ENCODE results near the gene CSNK2A1. TPM values are rescaled to one million over a fixed set of nuclear protein-coding genes. Genes with fewer than 3 reads are reported as not detected.
A peak's percentile ranks its signal among the peaks of the same experiment; 100 is the strongest.

CSNK2A1 gene
- total RNA-seq, 6 experiments from 2014 or later: 30.4 to 62.6 (median 37.1) TPM

DNA sequence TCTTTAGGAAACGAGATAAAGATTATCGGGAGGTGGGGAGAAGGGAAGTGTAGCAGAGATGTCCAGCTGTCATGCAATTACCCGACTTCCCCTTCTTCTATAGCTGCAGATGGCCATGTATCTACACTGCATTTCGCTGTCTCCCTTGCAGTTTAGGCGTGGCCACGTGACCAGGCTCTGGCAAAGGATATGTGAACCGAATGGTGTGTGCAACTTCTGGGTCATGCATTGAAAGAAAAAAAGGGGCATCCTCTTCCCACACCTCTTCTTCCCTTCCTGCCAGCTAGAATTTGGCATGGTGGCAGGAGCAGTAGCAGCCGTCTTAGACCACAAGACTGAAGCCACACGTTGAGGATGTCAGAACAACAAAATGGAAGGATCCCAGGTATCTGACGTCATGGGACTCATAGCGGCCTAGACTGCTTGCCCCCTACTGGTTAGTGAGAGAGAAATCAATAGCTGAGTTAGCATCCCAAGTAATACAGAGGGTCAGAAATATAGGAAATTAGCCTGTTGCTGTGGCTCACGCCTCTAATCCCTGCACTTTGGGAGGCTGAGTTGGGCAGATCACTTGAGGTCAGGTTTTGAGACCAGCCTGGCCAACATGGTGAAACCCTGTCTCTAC, 33.7 kb upstream of the CSNK2A1 start:
- intact Hi-C loops (cut with DNase I): no loop called here
- TF ChIP-seq, protein P1, sequence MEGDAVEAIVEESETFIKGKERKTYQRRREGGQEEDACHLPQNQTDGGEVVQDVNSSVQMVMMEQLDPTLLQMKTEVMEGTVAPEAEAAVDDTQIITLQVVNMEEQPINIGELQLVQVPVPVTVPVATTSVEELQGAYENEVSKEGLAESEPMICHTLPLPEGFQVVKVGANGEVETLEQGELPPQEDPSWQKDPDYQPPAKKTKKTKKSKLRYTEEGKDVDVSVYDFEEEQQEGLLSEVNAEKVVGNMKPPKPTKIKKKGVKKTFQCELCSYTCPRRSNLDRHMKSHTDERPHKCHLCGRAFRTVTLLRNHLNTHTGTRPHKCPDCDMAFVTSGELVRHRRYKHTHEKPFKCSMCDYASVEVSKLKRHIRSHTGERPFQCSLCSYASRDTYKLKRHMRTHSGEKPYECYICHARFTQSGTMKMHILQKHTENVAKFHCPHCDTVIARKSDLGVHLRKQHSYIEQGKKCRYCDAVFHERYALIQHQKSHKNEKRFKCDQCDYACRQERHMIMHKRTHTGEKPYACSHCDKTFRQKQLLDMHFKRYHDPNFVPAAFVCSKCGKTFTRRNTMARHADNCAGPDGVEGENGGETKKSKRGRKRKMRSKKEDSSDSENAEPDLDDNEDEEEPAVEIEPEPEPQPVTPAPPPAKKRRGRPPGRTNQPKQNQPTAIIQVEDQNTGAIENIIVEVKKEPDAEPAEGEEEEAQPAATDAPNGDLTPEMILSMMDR (IDR thresholded peaks at IDR 0.05): no peak
- TF ChIP-seq POLR2A (IDR thresholded peaks at IDR 0.05): no peak
- H3K27me3 ChIP-seq: no peaks in the 10 kb centered on the region
- no peaks in the 10 kb centered on the region for H3K4me1 ChIP-seq
- ATAC-seq (peak in 2 of 4 donors; percentile 20 to 56), DNase-seq (no peak)
- H3K9me3 ChIP-seq: no peaks in the 10 kb centered on the region
- H3K27ac ChIP-seq: no peak overlapping the region
- H3K36me3 ChIP-seq: no peaks in the 10 kb centered on the region
- H3K4me3 ChIP-seq: no peak overlapping the region
- WGBS (ENCODE audit: insufficient coverage, low coverage, low lambda C conversion rate, missing lambda C conversion rate): 29% methylated on average over 10 of the region's 12 CpGs

DNA sequence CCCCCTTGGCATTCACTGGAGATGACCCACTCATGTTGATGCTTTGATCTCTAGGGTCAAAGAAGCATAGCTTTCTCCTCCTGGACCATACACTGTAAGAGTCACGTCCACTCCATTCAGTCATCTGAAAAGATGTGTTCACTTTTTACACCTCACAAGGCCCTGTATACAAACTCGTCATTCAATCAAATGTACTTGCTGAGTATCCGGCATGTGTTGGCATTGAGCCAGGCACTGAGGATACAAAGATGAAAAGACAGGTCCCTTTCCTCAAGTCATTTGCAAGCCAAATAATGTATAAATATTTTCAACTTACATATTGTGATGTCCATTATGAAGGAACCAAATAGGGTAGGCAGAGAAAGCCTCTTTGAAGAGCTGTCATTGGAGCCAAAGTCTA, 32.6 kb upstream of the CSNK2A1 start:
- no peak overlapping the region for H3K4me3 ChIP-seq
- H3K36me3 ChIP-seq: no peaks in the 10 kb centered on the region
- TF ChIP-seq, protein P1 (IDR thresholded peaks at IDR 0.05): no peak
- TF ChIP-seq POLR2A (IDR thresholded peaks at IDR 0.05): no peak
- H3K27me3 ChIP-seq: no peaks in the 10 kb centered on the region
- intact Hi-C loops (cut with DNase I): no loop called here
- no peak for DNase-seq
- H3K4me1 ChIP-seq: no peaks in the 10 kb centered on the region
- no peaks in the 10 kb centered on the region for H3K9me3 ChIP-seq
- 61% methylated on average over 3 of the region's 3 CpGs for WGBS (ENCODE audit: insufficient coverage, low coverage, low lambda C conversion rate, missing lambda C conversion rate)
- no peak for ATAC-seq
- no peak overlapping the region for H3K27ac ChIP-seq

GRCh38 chr20:575230-575629, 31.6 kb upstream of the CSNK2A1 start:
- Histone ChIP-seq H3K9me3 (no peaks in the 10 kb centered on the region), H3K27me3 (no peaks in the 10 kb centered on the region), H3K27ac (no peak overlapping the region), H3K36me3 (no peaks in the 10 kb centered on the region), H3K4me1 (no peaks in the 10 kb centered on the region), H3K4me3 (no peak overlapping the region)
- DNase-seq (no peak), ATAC-seq (no peak)
- WGBS (ENCODE audit: insufficient coverage, low coverage, low lambda C conversion rate, missing lambda C conversion rate): 55% methylated on average over 2 of the region's 3 CpGs
- intact Hi-C loops (cut with DNase I): no loop called here
- TF ChIP-seq, protein P1 (IDR thresholded peaks at IDR 0.05): no peak
- no peak for TF ChIP-seq POLR2A (IDR thresholded peaks at IDR 0.05)

DNA sequence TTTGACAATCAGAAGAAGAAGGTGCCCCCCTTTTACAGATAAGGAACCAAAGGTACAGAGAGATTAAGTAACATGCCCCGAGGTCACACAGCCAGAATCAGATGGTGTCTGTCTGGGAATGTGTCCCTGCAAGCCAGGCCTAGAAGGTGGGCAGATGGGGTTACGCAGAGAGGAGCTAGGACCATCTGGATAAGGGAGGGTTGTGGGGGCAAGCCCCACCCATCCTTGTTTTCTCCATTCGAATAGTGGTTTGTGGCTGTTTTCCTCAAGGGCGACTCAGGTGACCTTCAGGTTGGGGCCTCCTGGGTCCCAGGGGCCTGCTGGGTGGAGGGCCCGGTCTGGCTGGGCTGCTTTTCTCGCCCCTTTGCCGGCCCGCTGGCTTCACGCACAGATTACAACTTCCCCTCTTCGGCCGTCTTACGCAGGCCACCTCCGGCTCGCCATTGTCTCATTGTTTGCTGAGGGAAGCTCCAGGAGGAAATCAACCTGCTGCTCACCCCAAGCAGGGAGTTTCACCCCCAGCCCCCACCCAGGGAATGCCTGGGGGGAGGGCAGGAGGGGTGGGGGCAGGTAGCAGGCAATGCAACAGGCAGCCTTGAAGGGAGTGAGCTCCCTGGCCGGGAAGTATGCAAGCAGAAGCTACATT, 30.8 kb upstream of the CSNK2A1 start:
- no peak for TF ChIP-seq POLR2A (IDR thresholded peaks at IDR 0.05)
- TF ChIP-seq, protein P1 (IDR thresholded peaks at IDR 0.05): no peak
- no peak for DNase-seq
- intact Hi-C loops (cut with DNase I): no loop called here
- H3K27me3 ChIP-seq: no peaks in the 10 kb centered on the region
- WGBS (ENCODE audit: insufficient coverage, low coverage, low lambda C conversion rate, missing lambda C conversion rate): 25% methylated on average over 12 of the region's 15 CpGs
- ATAC-seq: peak in 3 of 4 donors; percentile 32 to 60 (median 36)
- no peaks in the 10 kb centered on the region for H3K36me3 ChIP-seq
- H3K4me3 ChIP-seq: no peak overlapping the region
- no peaks in the 10 kb centered on the region for H3K4me1 ChIP-seq
- no peaks in the 10 kb centered on the region for H3K9me3 ChIP-seq
- no peak overlapping the region for H3K27ac ChIP-seq
